NCI-H524 treated with DMSO at 0.1 percent for 48 hours (cell line): ENCODE results near the gene ATP23.

ENCODE experiments used
- DNase-seq: peaks from one replicate; lab custom pipeline; 2025; lab: John Stamatoyannopoulos, UW

The ATP23 gene

GRCh38 chr12:57908511-57908910 lies 32.9 kb upstream of the ATP23 start:
- no peak for DNase-seq

GRCh38 chr12:57909056-57909455 lies 32.3 kb upstream of the ATP23 start:
- no peak for DNase-seq

GRCh38 chr12:57909611-57910010 lies 31.8 kb upstream of the ATP23 start:
- DNase-seq = no peak

GRCh38 chr12:57918147-57918546 lies 23.2 kb upstream of the ATP23 start:
- no peak for DNase-seq

- DNase-seq = no peak
Measured at GRCh38 chr12:57927086-57927485, 14.3 kb upstream of the ATP23 start.

- peak; percentile 43 for DNase-seq
Measured at GRCh38 chr12:57929092-57929830, 12.1 kb upstream of the ATP23 start.

- no peak for DNase-seq
Measured at GRCh38 chr12:57934819-57935218, 6.5 kb upstream of the ATP23 start.

GRCh38 chr12:57935331-57935730 lies 6.0 kb upstream of the ATP23 start:
- DNase-seq = no peak

- peak; percentile 76 for DNase-seq
Measured at GRCh38 chr12:57935839-57936512, 5.4 kb upstream of the ATP23 start.

GRCh38 chr12:57936513-57936883 lies 4.9 kb upstream of the ATP23 start:
- no peak for DNase-seq

GRCh38 chr12:57939291-57939690 lies 2.1 kb upstream of the ATP23 start:
- DNase-seq = no peak

- no peak for DNase-seq
Measured at GRCh38 chr12:57940052-57940914, 1.1 kb upstream of the ATP23 start.

GRCh38 chr12:57940915-57941164 lies 527 bp upstream of the ATP23 start:
- DNase-seq = no peak

GRCh38 chr12:57943438-57944080 lies 2.2 kb downstream of the ATP23 start:
- DNase-seq = no peak

GRCh38 chr12:57944313-57945023 lies 3.1 kb downstream of the ATP23 start:
- DNase-seq = no peak

GRCh38 chr12:57952766-57953165 lies 11.4 kb downstream of the ATP23 start:
- no peak for DNase-seq

GRCh38 chr12:57954768-57955167 lies 13.4 kb downstream of the ATP23 start:
- no peak for DNase-seq

- DNase-seq = no peak
Measured at GRCh38 chr12:57958061-57958657, 16.8 kb downstream of the ATP23 start.

- no peak for DNase-seq
Measured at GRCh38 chr12:57964421-57964820, 23.1 kb downstream of the ATP23 start.

- no peak for DNase-seq
Measured at GRCh38 chr12:57965766-57966165, 24.4 kb downstream of the ATP23 start.

- no peak for DNase-seq
Measured at GRCh38 chr12:57966536-57966935, 25.2 kb downstream of the ATP23 start.
